ENCODE results near the gene NAA40.

NAA40 gene

GRCh38 chr11:63906087-63906486, 32.7 kb upstream of the NAA40 start:
- peaks cover 40 to 67% of the 10 kb centered on the region in 2 donors for H3K36me3 ChIP-seq (ENCODE audit: control insufficient read depth in 1 of 2, insufficient read depth in 2 of 2, low read length in 2 of 2)
- H3K4me3 ChIP-seq (ENCODE audit: low read depth in 1 of 2, low read length in 2 of 2) = no peak overlapping the region
- peaks cover 0 to 32% of the 10 kb centered on the region in 2 donors for H3K4me1 ChIP-seq (ENCODE audit: control insufficient read depth in 1 of 2, insufficient read depth in 2 of 2, low read length in 2 of 2)
- no peaks in the 10 kb centered on the region for H3K27me3 ChIP-seq (ENCODE audit: low read depth, low read length)
- H3K9me3 ChIP-seq (ENCODE audit: control insufficient read depth in 1 of 2, low read length in 2 of 2) = no peaks in the 10 kb centered on the region
- H3K27ac ChIP-seq (ENCODE audit: low read length) = no peak overlapping the region

GRCh38 chr11:63906585-63906984, 32.2 kb upstream of the NAA40 start:
- Histone ChIP-seq H3K27ac (ENCODE audit: low read length) (no peak overlapping the region), H3K4me1 (ENCODE audit: control insufficient read depth in 1 of 2, insufficient read depth in 2 of 2, low read length in 2 of 2) (peaks cover 0 to 32% of the 10 kb centered on the region in 2 donors)

GRCh38 chr11:63907063-63907462, 31.7 kb upstream of the NAA40 start:
- Histone ChIP-seq H3K27me3 (ENCODE audit: low read depth, low read length) (no peaks in the 10 kb centered on the region), H3K9me3 (ENCODE audit: control insufficient read depth in 1 of 2, low read length in 2 of 2) (no peaks in the 10 kb centered on the region), H3K4me1 (ENCODE audit: control insufficient read depth in 1 of 2, insufficient read depth in 2 of 2, low read length in 2 of 2) (peaks cover 0 to 32% of the 10 kb centered on the region in 2 donors), H3K27ac (ENCODE audit: low read length) (no peak overlapping the region), H3K36me3 (ENCODE audit: control insufficient read depth in 1 of 2, insufficient read depth in 2 of 2, low read length in 2 of 2) (peaks cover 34 to 59% of the 10 kb centered on the region in 2 donors), H3K4me3 (ENCODE audit: low read depth in 1 of 2, low read length in 2 of 2) (no peak overlapping the region)

More at GRCh38 chr11:63906585-63906984, 32.2 kb upstream of the NAA40 start:
- Histone ChIP-seq H3K36me3 (ENCODE audit: control insufficient read depth in 1 of 2, insufficient read depth in 2 of 2, low read length in 2 of 2) (peaks cover 38 to 64% of the 10 kb centered on the region in 2 donors), H3K9me3 (ENCODE audit: control insufficient read depth in 1 of 2, low read length in 2 of 2) (no peaks in the 10 kb centered on the region), H3K4me3 (ENCODE audit: low read depth in 1 of 2, low read length in 2 of 2) (no peak overlapping the region), H3K27me3 (ENCODE audit: low read depth, low read length) (no peaks in the 10 kb centered on the region)

DNA sequence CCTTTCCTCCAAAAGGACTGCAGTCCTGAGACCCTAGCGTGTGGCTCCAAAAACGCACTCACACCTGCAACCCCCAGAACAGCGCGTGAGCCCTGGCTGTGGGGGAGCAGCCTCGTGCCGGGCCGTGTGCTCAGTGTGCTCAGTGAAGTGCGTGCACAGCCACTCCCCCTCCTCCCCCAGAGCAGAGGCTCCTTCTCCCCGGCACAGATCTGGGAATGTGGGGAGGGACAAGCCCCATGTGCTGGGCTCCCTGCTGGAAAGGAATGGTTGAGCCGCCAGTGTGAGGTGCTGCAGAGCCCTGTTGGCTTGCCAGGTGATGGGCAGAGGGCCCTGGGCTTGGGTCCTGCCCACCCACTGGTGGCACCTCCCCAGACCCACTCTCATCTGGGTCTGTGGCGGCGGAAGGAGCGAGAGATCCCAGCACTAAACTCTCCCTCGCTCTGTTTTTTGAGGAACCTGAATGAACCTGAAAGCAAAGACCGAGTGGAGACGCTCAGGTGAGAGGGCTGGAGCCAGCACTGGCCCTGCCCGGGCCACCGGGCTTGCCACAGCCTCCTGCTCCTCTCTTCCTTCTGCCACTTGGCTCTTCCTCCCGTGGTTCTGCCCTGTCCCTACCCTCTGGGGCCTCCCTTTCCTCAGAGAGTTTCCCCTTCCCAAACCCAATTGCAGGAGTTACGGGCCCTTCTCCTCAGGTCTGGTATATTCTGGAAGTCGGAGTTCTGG, 30.8 kb upstream of the NAA40 start:
- Histone ChIP-seq H3K4me1 (ENCODE audit: control insufficient read depth in 1 of 2, insufficient read depth in 2 of 2, low read length in 2 of 2) (peaks cover 0 to 32% of the 10 kb centered on the region in 2 donors), H3K27me3 (ENCODE audit: low read depth, low read length) (no peaks in the 10 kb centered on the region), H3K4me3 (ENCODE audit: low read depth in 1 of 2, low read length in 2 of 2) (no peak overlapping the region), H3K9me3 (ENCODE audit: control insufficient read depth in 1 of 2, low read length in 2 of 2) (no peaks in the 10 kb centered on the region), H3K27ac (ENCODE audit: low read length) (no peak overlapping the region), H3K36me3 (ENCODE audit: control insufficient read depth in 1 of 2, insufficient read depth in 2 of 2, low read length in 2 of 2) (peaks cover 25 to 50% of the 10 kb centered on the region in 2 donors)

- no peak overlapping the region for H3K4me3 ChIP-seq (ENCODE audit: low read depth in 1 of 2, low read length in 2 of 2)
- H3K36me3 ChIP-seq (ENCODE audit: control insufficient read depth in 1 of 2, insufficient read depth in 2 of 2, low read length in 2 of 2) = peaks cover 18 to 41% of the 10 kb centered on the region in 2 donors
- peaks cover 0 to 32% of the 10 kb centered on the region in 2 donors for H3K4me1 ChIP-seq (ENCODE audit: control insufficient read depth in 1 of 2, insufficient read depth in 2 of 2, low read length in 2 of 2)
- no peaks in the 10 kb centered on the region for H3K9me3 ChIP-seq (ENCODE audit: control insufficient read depth in 1 of 2, low read length in 2 of 2)
- no peaks in the 10 kb centered on the region for H3K27me3 ChIP-seq (ENCODE audit: low read depth, low read length)
- H3K27ac ChIP-seq (ENCODE audit: low read length) = no peak overlapping the region
Observed at GRCh38 chr11:63908631-63909401, 30.0 kb upstream of the NAA40 start.

GRCh38 chr11:63909591-63910506, 29.0 kb upstream of the NAA40 start:
- Histone ChIP-seq H3K27me3 (ENCODE audit: low read depth, low read length) (no peaks in the 10 kb centered on the region), H3K9me3 (ENCODE audit: control insufficient read depth in 1 of 2, low read length in 2 of 2) (no peaks in the 10 kb centered on the region), H3K4me1 (ENCODE audit: control insufficient read depth in 1 of 2, insufficient read depth in 2 of 2, low read length in 2 of 2) (peaks cover 0 to 32% of the 10 kb centered on the region in 2 donors), H3K4me3 (ENCODE audit: low read depth in 1 of 2, low read length in 2 of 2) (no peak overlapping the region), H3K27ac (ENCODE audit: low read length) (no peak overlapping the region), H3K36me3 (ENCODE audit: control insufficient read depth in 1 of 2, insufficient read depth in 2 of 2, low read length in 2 of 2) (peaks cover 11 to 31% of the 10 kb centered on the region in 2 donors)

DNA sequence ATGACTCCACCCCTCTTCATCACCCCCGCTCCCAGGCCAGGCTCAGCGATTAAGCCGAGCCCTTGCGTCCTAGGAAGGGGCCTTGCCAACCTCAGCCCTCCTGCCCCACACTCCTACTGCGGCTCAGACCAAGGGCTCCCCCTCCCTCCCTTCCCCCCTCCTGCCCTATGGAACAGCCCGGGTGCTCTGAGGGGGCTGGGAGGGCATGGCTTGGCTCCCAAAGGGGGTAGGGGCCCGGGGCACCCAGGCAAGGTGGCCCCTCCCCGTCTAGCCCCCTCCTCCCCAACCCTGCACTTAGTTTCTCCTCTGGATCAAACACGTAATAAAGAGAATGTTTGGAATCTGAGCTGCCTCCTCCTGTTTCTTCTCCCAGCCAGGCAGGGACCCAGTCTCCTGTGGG, 28.1 kb upstream of the NAA40 start:
- Histone ChIP-seq H3K27me3 (ENCODE audit: low read depth, low read length) (no peaks in the 10 kb centered on the region), H3K4me1 (ENCODE audit: control insufficient read depth in 1 of 2, insufficient read depth in 2 of 2, low read length in 2 of 2) (peaks cover 0 to 32% of the 10 kb centered on the region in 2 donors), H3K36me3 (ENCODE audit: control insufficient read depth in 1 of 2, insufficient read depth in 2 of 2, low read length in 2 of 2) (peaks cover 7 to 23% of the 10 kb centered on the region in 2 donors), H3K27ac (ENCODE audit: low read length) (no peak overlapping the region), H3K9me3 (ENCODE audit: control insufficient read depth in 1 of 2, low read length in 2 of 2) (no peaks in the 10 kb centered on the region), H3K4me3 (ENCODE audit: low read depth in 1 of 2, low read length in 2 of 2) (no peak overlapping the region)

DNA sequence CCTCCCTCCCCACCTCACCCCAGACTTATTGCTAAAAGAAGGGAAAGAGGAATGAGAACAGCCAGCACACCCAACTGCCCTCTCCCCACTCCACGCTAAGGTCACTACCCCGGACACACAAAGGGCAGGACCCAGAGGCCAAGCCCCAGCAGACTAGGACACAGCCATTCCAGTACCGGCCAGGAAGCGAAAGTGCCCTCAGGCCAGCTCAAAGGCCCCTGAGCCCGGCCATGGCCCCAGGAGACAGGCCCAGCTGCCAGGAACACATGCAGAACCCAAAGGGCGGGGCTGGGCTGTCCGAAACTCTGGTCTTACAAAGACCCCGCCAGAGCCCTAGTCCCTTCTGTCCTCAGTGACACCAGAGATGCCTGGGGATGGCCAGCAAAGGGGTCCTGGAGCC, 27.4 kb upstream of the NAA40 start:
- H3K9me3 ChIP-seq (ENCODE audit: control insufficient read depth in 1 of 2, low read length in 2 of 2) = no peaks in the 10 kb centered on the region
- H3K27ac ChIP-seq (ENCODE audit: low read length) = no peak overlapping the region
- H3K36me3 ChIP-seq (ENCODE audit: control insufficient read depth in 1 of 2, insufficient read depth in 2 of 2, low read length in 2 of 2) = peaks cover 7 to 19% of the 10 kb centered on the region in 2 donors
- H3K4me3 ChIP-seq (ENCODE audit: low read depth in 1 of 2, low read length in 2 of 2) = no peak overlapping the region
- H3K27me3 ChIP-seq (ENCODE audit: low read depth, low read length) = no peaks in the 10 kb centered on the region
- peaks cover 0 to 39% of the 10 kb centered on the region in 2 donors for H3K4me1 ChIP-seq (ENCODE audit: control insufficient read depth in 1 of 2, insufficient read depth in 2 of 2, low read length in 2 of 2)

DNA sequence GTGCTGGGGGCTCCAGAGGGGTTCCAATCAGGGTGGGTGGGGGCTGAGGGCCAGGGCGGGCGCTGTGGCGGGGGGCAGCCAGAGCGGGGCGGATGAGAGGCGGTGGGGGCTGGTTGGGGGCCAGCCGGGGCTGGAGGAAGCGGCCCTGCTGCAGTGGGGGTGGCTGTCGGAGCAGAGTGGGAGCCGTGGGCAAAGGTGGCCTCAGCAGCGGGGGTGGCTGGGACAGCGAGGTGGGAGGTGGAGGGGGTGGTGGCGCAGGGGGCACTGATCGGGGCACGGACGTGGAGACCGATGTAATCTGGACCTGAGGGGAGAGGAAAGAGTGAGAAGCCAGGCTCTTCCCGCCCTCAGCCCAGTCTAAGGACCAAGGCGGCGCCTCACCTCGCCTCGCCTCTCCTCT, 26.9 kb upstream of the NAA40 start:
- no peak overlapping the region for H3K4me3 ChIP-seq (ENCODE audit: low read depth in 1 of 2, low read length in 2 of 2)
- H3K27me3 ChIP-seq (ENCODE audit: low read depth, low read length) = no peaks in the 10 kb centered on the region
- H3K9me3 ChIP-seq (ENCODE audit: control insufficient read depth in 1 of 2, low read length in 2 of 2) = no peaks in the 10 kb centered on the region
- H3K36me3 ChIP-seq (ENCODE audit: control insufficient read depth in 1 of 2, insufficient read depth in 2 of 2, low read length in 2 of 2) = peaks cover 7 to 18% of the 10 kb centered on the region in 2 donors
- no peak overlapping the region for H3K27ac ChIP-seq (ENCODE audit: low read length)
- H3K4me1 ChIP-seq (ENCODE audit: control insufficient read depth in 1 of 2, insufficient read depth in 2 of 2, low read length in 2 of 2) = peaks cover 0 to 39% of the 10 kb centered on the region in 2 donors

DNA sequence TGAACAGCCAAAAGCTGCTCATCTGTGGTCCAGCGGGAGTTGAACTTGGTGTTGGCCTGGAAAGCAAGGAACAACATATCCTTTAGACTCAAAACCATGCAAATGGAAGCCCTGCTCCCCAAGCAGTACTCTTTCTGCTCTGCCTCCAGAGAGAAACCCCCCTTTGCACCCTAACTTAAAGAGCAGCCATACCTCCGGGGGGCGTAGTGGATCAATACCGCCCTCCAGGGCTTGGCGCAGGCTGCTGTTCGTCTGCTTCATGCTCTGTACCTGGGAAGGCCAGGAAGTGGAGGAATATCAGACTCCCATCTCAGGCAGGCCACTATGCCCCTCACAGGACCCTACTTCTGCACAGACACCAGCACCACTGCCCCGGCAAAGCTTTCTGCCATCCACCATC, 26.1 kb upstream of the NAA40 start:
- no peaks in the 10 kb centered on the region for H3K9me3 ChIP-seq (ENCODE audit: control insufficient read depth in 1 of 2, low read length in 2 of 2)
- peaks cover 7 to 10% of the 10 kb centered on the region in 2 donors for H3K36me3 ChIP-seq (ENCODE audit: control insufficient read depth in 1 of 2, insufficient read depth in 2 of 2, low read length in 2 of 2)
- H3K27me3 ChIP-seq (ENCODE audit: low read depth, low read length) = no peaks in the 10 kb centered on the region
- no peak overlapping the region for H3K27ac ChIP-seq (ENCODE audit: low read length)
- H3K4me1 ChIP-seq (ENCODE audit: control insufficient read depth in 1 of 2, insufficient read depth in 2 of 2, low read length in 2 of 2) = peaks cover 0 to 36% of the 10 kb centered on the region in 2 donors
- H3K4me3 ChIP-seq (ENCODE audit: low read depth in 1 of 2, low read length in 2 of 2) = no peak overlapping the region

Data from muscle layer of duodenum (tissue), 2 donors.